NK-92 (cell line): ENCODE results near the gene HOXB7.

Experiments
- DNase-seq: peaks from one replicate; lab custom pipeline; 2025; ENCODE audit not compliant: unreplicated experiment; lab: John Stamatoyannopoulos, UW

HOXB7 gene

GRCh38 chr17:48624544-48625494, 14.0 kb upstream of the HOXB7 start:
- DNase-seq: no peak

GRCh38 chr17:48624118-48624517, 13.3 kb upstream of the HOXB7 start:
- no peak for DNase-seq

- DNase-seq: no peak
These were observed 12.8 kb upstream of the HOXB7 start for GRCh38 chr17:48623583-48623982.

GRCh38 chr17:48622857-48623256, 12.0 kb upstream of the HOXB7 start:
- no peak for DNase-seq

- DNase-seq: no peak
These were observed 10.9 kb upstream of the HOXB7 start for GRCh38 chr17:48621410-48622392.

GRCh38 chr17:48620461-48621139, 9.8 kb upstream of the HOXB7 start:
- no peak for DNase-seq

- no peak for DNase-seq
These were observed 9.1 kb upstream of the HOXB7 start for GRCh38 chr17:48619826-48620449.

GRCh38 chr17:48618256-48618896, 7.6 kb upstream of the HOXB7 start:
- no peak for DNase-seq

- DNase-seq: no peak
These were observed 6.8 kb upstream of the HOXB7 start for GRCh38 chr17:48617471-48618255.

- DNase-seq: no peak
These were observed 6.1 kb upstream of the HOXB7 start for GRCh38 chr17:48616717-48617470.

GRCh38 chr17:48615963-48616716, 5.3 kb upstream of the HOXB7 start:
- DNase-seq: no peak

GRCh38 chr17:48615047-48615962, 4.5 kb upstream of the HOXB7 start, which contains the start of gene HOXB8:
HOXB8 (minus strand) TSS chr17:48615292; CDS start chr17:48614704, 588 bp downstream.
- DNase-seq: no peak

GRCh38 chr17:48613862-48614694, 3.3 kb upstream of the HOXB7 start:
- DNase-seq: no peak

GRCh38 chr17:48612854-48613691, 2.3 kb upstream of the HOXB7 start:
- no peak for DNase-seq

- DNase-seq: no peak
These were observed 1.6 kb upstream of the HOXB7 start for GRCh38 chr17:48612456-48612853.
